ENCODE data around the gene AREL1. TPM values are rescaled to one million over a fixed set of nuclear protein-coding genes. Genes with fewer than 3 reads are reported as not detected.

AREL1 gene
- total and polyA plus RNA-seq, 2 donors (not counting 3 experiments of a cell fraction or from before 2014, with no cell fraction given): 46.4 to 67.2 TPM

DNA sequence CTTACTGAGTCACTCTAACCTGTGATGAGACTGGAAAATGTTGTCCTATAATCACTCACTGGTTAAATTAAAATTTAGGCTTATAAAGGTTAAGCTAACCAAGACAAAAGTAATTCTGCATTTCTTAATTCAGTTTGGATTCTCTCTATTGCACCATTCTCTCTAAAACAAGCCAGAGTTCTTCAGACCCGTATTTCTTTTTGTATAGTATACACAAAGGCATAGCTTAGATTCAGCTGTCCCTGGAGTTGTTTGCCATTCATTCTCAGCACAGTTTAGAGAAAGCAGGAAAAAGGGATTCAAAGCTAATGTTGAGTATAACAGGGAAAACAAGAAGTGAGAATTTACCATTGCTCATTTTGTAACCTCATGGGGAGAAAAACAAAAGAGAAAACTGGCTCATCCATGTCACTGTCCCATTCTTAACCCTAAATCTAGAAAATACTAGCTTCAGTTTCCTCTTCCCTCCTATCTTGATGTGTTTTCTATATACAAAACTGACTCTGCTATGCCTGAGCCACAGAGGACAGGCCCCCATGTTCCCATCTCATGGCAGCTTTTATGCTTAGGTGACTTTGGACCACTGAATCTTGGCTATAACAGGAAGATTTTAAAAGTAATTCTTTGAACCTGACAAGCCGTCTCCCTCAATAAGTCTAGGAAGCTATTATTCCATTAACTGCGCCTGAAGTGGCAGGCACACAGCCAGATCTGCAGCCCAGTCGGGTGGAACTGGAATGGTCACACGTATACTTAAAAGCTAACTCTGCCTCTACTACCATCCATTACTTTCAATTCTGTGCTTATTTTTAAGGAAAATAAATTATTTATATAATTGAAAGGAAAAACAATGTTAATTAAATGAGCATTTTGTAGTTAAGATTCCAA lies 7.0 kb downstream of the AREL1 start:
- H3K27ac ChIP-seq (ENCODE audit: insufficient read depth, low read depth, low read length): no peak overlapping the region
- no peaks in the 10 kb centered on the region for H3K9me1 ChIP-seq (replicated peaks; ENCODE audit: control insufficient read depth, extremely low read depth, insufficient read depth, low read length)
- H3K79me2 ChIP-seq (ENCODE audit: control insufficient read depth, insufficient read depth, low read length): peaks cover 90% of the 10 kb centered on the region
- BruUV-seq (replicated peaks): no TSS peak
- DNase-seq (ENCODE audit: low read depth, low spot score) (no peak), FAIRE-seq (no peak)
- peaks cover 4% of the 10 kb centered on the region for H4K20me1 ChIP-seq (replicated peaks; ENCODE audit: control insufficient read depth, extremely low read depth, insufficient read depth, low read length)
- H3K4me1 ChIP-seq (ENCODE audit: control insufficient read depth, extremely low read depth, insufficient read depth, low read length): no peaks in the 10 kb centered on the region
- H3K27me3 ChIP-seq (ENCODE audit: control insufficient read depth in 2 of 2, insufficient read depth in 2 of 2, low read length in 2 of 2): no peaks in the 10 kb centered on the region
- ChIA-PET POLR2A (no interaction called here), CTCF (interaction anchor here (1.2 to 3.7 kb wide), 3 partner anchors 22 to 97 kb away, joined by 3 to 17 read pairs (median 3); no protein-coding TSS in a partner anchor)
- no peak overlapping the region for H3K4me2 ChIP-seq (ENCODE audit: insufficient read depth, low read length)
- no peaks in the 10 kb centered on the region for H3K36me3 ChIP-seq (ENCODE audit: control insufficient read depth in 2 of 2, extremely low read depth in 1 of 2, insufficient read depth in 2 of 2, low read length in 2 of 2)
- H3K4me3 ChIP-seq (replicated peaks in 1 of 3; ENCODE audit: insufficient read depth in 1 of 3, low read depth in 1 of 3, low read length in 3 of 3): no peak overlapping the region
- no peak overlapping the region for H2AFZ ChIP-seq (ENCODE audit: low read depth, low read length)
- dilution Hi-C loops (cut with MboI; ENCODE audit: extremely low pct_ligation_motif_present, low sequenced_read_pairs) (no loop called here), intact Hi-C loops (cut with micrococcal nuclease) (no loop called here)
- TF ChIP-seq JUN (IDR thresholded peaks at IDR 0.05; ENCODE audit: borderline replicate concordance, insufficient read depth, insufficient read length, low read depth) (no peak), GATA2 (IDR thresholded peaks at IDR 0.05; ENCODE audit: insufficient read depth, insufficient read length, low read depth, low read length) (no peak), EZH2 (IDR thresholded peaks at IDR 0.05; ENCODE audit: borderline replicate concordance, low read depth, low read length, severe bottlenecking) (no peak)
- TF ChIP-seq, protein P1, sequence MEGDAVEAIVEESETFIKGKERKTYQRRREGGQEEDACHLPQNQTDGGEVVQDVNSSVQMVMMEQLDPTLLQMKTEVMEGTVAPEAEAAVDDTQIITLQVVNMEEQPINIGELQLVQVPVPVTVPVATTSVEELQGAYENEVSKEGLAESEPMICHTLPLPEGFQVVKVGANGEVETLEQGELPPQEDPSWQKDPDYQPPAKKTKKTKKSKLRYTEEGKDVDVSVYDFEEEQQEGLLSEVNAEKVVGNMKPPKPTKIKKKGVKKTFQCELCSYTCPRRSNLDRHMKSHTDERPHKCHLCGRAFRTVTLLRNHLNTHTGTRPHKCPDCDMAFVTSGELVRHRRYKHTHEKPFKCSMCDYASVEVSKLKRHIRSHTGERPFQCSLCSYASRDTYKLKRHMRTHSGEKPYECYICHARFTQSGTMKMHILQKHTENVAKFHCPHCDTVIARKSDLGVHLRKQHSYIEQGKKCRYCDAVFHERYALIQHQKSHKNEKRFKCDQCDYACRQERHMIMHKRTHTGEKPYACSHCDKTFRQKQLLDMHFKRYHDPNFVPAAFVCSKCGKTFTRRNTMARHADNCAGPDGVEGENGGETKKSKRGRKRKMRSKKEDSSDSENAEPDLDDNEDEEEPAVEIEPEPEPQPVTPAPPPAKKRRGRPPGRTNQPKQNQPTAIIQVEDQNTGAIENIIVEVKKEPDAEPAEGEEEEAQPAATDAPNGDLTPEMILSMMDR (IDR thresholded peaks at IDR 0.05; ENCODE audit: extremely low read depth in 1 of 2, insufficient read depth in 1 of 2, low read depth in 1 of 2, low read length in 2 of 2): no peak
- no peak overlapping the region for H3K9ac ChIP-seq (replicated peaks; ENCODE audit: extremely low read depth, insufficient read depth, low read length)
- H3K9me3 ChIP-seq (replicated peaks; ENCODE audit: control insufficient read depth, insufficient read depth, low read length): no peaks in the 10 kb centered on the region
